Ascending aorta (tissue), 2 donors: ENCODE data around the gene RPLP2. TPM values are rescaled to one million over a fixed set of nuclear protein-coding genes. Genes with fewer than 3 reads are reported as not detected.

ENCODE experiments used
- DNase-seq, 2 donors: peaks; one replicate each; pipeline ENCODE4 v3.0.0-alpha.2; 2019; ENCODE audit warnings: low spot score in 2 of 2
- H3K27ac ChIP-seq, 2 donors: fragments of 200-600 bp; sonication (generic); one replicate each; pipeline ENCODE4 v1.5.1; 2016 to 2017; ENCODE audit warnings: mild to moderate bottlenecking in 1 of 2
- H3K27me3 ChIP-seq: fragments of 200-600 bp; sonication (generic); one replicate; pipeline ENCODE4 v1.5.1; 2017
- H3K36me3 ChIP-seq, 2 donors: fragments of 200-600 bp; sonication (generic); one replicate each; pipeline ENCODE4 v1.5.1; 2016
- H3K4me1 ChIP-seq, 2 donors: fragments of 200-600 bp; sonication (generic); one replicate each; pipeline ENCODE4 v1.5.1; 2016 to 2017; ENCODE audit warnings: mild to moderate bottlenecking in 1 of 2
- H3K4me3 ChIP-seq, 2 donors: fragments of 200-600 bp; sonication (generic); one replicate each; pipeline ENCODE4 v1.5.1; 2016 to 2017; ENCODE audit warnings: mild to moderate bottlenecking in 1 of 2
- H3K9me3 ChIP-seq, 2 donors: fragments of 200-600 bp; sonication (generic); one replicate each; pipeline ENCODE4 v1.5.1; 2016
- CTCF ChIP-seq, 3 experiments: fragments of 200-600 bp in 2 of 3; fragments of 450-650 bp in 1 of 3; sonication (generic) in 2 of 3; IDR thresholded peaks; one replicate each; pipeline ENCODE4 v1.5.1; 2016 to 2019; ENCODE audit warnings: antibody characterized with exemption in 3 of 3, mild to moderate bottlenecking in 1 of 3, moderate library complexity in 1 of 3
- intact Hi-C: fragments of 100-400 bp; cut with DNase I; formaldehyde crosslinking; loops from one replicate; pipeline ENCODE4 v1.15.1; 2023
- total RNA-seq: library from RNA; depleted of rRNA; stranded (reverse); fragments of >200 nt; gene quantifications from one replicate; pipeline ENCODE4 v1.1.0, GENCODE V29; 2016

RPLP2 gene
- total RNA-seq, 1 donor from 2014 or later, result 897 TPM

GRCh38 chr11:826227-826621 lies 16.5 kb downstream of the RPLP2 start:
- Histone ChIP-seq H3K9me3 (no peaks in the 10 kb centered on the region), H3K4me3 (no peak overlapping the region), H3K4me1 (peaks cover 15 to 45% of the 10 kb centered on the region in 2 donors), H3K36me3 (peaks cover 36 to 45% of the 10 kb centered on the region in 2 donors), H3K27ac (no peak overlapping the region), H3K27me3 (no peaks in the 10 kb centered on the region)
- intact Hi-C loops, result no loop called here
- no peak for TF ChIP-seq CTCF (IDR thresholded peaks at IDR 0.05)
- no peak for DNase-seq

- Histone ChIP-seq H3K4me3 (peak overlapping the region; percentile 58 to 60), H3K9me3 (no peaks in the 10 kb centered on the region), H3K36me3 (peaks cover 32 to 42% of the 10 kb centered on the region in 2 donors), H3K27me3 (no peaks in the 10 kb centered on the region), H3K27ac (no peak overlapping the region), H3K4me1 (peaks cover 10 to 41% of the 10 kb centered on the region in 2 donors)
- no peak for TF ChIP-seq CTCF (IDR thresholded peaks at IDR 0.05)
- DNase-seq, result no peak
- intact Hi-C loops, result no loop called here
These were observed 17.0 kb downstream of the RPLP2 start for GRCh38 chr11:826836-827145.

GRCh38 chr11:827146-827896 lies 17.6 kb downstream of the RPLP2 start:
- H3K27ac ChIP-seq, result no peak overlapping the region
- H3K27me3 ChIP-seq, result no peaks in the 10 kb centered on the region
- H3K36me3 ChIP-seq, result peaks cover 29 to 37% of the 10 kb centered on the region in 2 donors
- DNase-seq, result no peak
- peaks cover 10 to 41% of the 10 kb centered on the region in 2 donors for H3K4me1 ChIP-seq
- intact Hi-C loops, result no loop called here
- peak overlapping the region; percentile 58 to 60 for H3K4me3 ChIP-seq
- no peak for TF ChIP-seq CTCF (IDR thresholded peaks at IDR 0.05)
- H3K9me3 ChIP-seq, result no peaks in the 10 kb centered on the region

GRCh38 chr11:827897-828192 lies 18.1 kb downstream of the RPLP2 start, which contains the start of gene CRACR2B:
TSS of gene CRACR2B (plus strand) at chr11:827919. CDS start at chr11:828608, 689 bp downstream.
- peak within 1 kb of the TSS; percentile 58 to 60 for H3K4me3 ChIP-seq
- no peaks in the 10 kb centered on the region for H3K27me3 ChIP-seq
- H3K4me1 ChIP-seq, result peaks cover 13 to 44% of the 10 kb centered on the region in 2 donors
- no peaks in the 10 kb centered on the region for H3K9me3 ChIP-seq
- H3K27ac ChIP-seq, result peak within 1 kb of the TSS in 1 of 2 donors; percentile 7
- TF ChIP-seq CTCF (IDR thresholded peaks at IDR 0.05), result no peak
- intact Hi-C loops, result no loop called here
- peaks cover 27 to 32% of the 10 kb centered on the region in 2 donors for H3K36me3 ChIP-seq
- DNase-seq, result no peak

- peaks cover 13 to 44% of the 10 kb centered on the region in 2 donors for H3K4me1 ChIP-seq
- H3K36me3 ChIP-seq, result peaks cover 23 to 25% of the 10 kb centered on the region in 2 donors
- peak overlapping the region; percentile 7 to 18 for H3K27ac ChIP-seq
- H3K4me3 ChIP-seq, result peak overlapping the region in 1 of 2 donors; percentile 56
- H3K9me3 ChIP-seq, result no peaks in the 10 kb centered on the region
- DNase-seq, result no peak
- intact Hi-C loops, result no loop called here
- no peaks in the 10 kb centered on the region for H3K27me3 ChIP-seq
- no peak for TF ChIP-seq CTCF (IDR thresholded peaks at IDR 0.05)
These were observed 18.9 kb downstream of the RPLP2 start for GRCh38 chr11:828506-829175.
